GM19238 (cell line): Measurements from ENCODE around the gene SCTR.

Experiments used
- DNase-seq: peaks from one replicate; pipeline ENCODE4 v3.0.0; 2011; ENCODE audit warnings: low spot score; ENCODE audit not compliant: insufficient read length

SCTR gene

GRCh38 chr2:119431155-119431975 lies 92.9 kb downstream of the SCTR start, which contains the start of gene TMEM37:
Gene TMEM37, plus strand, starts transcription at chr2:119431854. Its CDS starts 50 bp downstream, at chr2:119431904.
- DNase-seq, result peak; percentile 65

- no peak for DNase-seq
Measured at GRCh38 chr2:119430023-119430498, 94.2 kb downstream of the SCTR start.

GRCh38 chr2:119429225-119429981 lies 94.9 kb downstream of the SCTR start:
- DNase-seq, result no peak

- DNase-seq, result no peak
Measured at GRCh38 chr2:119428488-119429224, 95.6 kb downstream of the SCTR start.

GRCh38 chr2:119427756-119428155 lies 96.5 kb downstream of the SCTR start:
- DNase-seq, result no peak

- DNase-seq, result no peak
Measured at GRCh38 chr2:119426801-119427395, 97.4 kb downstream of the SCTR start.

- no peak for DNase-seq
Measured at GRCh38 chr2:119426396-119426675, 97.9 kb downstream of the SCTR start.

- no peak for DNase-seq
Measured at GRCh38 chr2:119425620-119426395, 98.5 kb downstream of the SCTR start.

GRCh38 chr2:119425119-119425405 lies 99.2 kb downstream of the SCTR start:
- DNase-seq, result no peak

- no peak for DNase-seq
Measured at GRCh38 chr2:119424284-119425118, 99.8 kb downstream of the SCTR start.

- no peak for DNase-seq
Measured at GRCh38 chr2:119423811-119424210, 100.5 kb downstream of the SCTR start.

GRCh38 chr2:119423108-119423444 lies 101.2 kb downstream of the SCTR start:
- no peak for DNase-seq

GRCh38 chr2:119422360-119423107 lies 101.7 kb downstream of the SCTR start:
- DNase-seq, result no peak

- DNase-seq, result no peak
Measured at GRCh38 chr2:119421741-119422140, 102.5 kb downstream of the SCTR start.

- no peak for DNase-seq
Measured at GRCh38 chr2:119421304-119421703, 103.0 kb downstream of the SCTR start.

- no peak for DNase-seq
Measured at GRCh38 chr2:119419803-119420508, 104.3 kb downstream of the SCTR start.

- DNase-seq, result no peak
Measured at GRCh38 chr2:119419065-119419464, 105.2 kb downstream of the SCTR start.

- DNase-seq, result no peak
Measured at GRCh38 chr2:119417908-119418307, 106.4 kb downstream of the SCTR start.
